ENCODE measurements around the gene FSTL5.

GRCh38 chr4:161791796-161792556 is 371.8 kb downstream of the FSTL5 start:
- TF ChIP-seq POLR2AphosphoS5 (IDR thresholded peaks at IDR 0.05; ENCODE audit: borderline replicate concordance, low read depth, low read length) (no peak), EZH2 (IDR thresholded peaks at IDR 0.05) (no peak)
